ENCODE results near the gene GOLGB1. TPM values are rescaled to one million over a fixed set of nuclear protein-coding genes. Genes with fewer than 3 reads are reported as not detected.

The GOLGB1 gene
- total RNA-seq, 1 donor from 2014 or later: 45.4 TPM

DNA sequence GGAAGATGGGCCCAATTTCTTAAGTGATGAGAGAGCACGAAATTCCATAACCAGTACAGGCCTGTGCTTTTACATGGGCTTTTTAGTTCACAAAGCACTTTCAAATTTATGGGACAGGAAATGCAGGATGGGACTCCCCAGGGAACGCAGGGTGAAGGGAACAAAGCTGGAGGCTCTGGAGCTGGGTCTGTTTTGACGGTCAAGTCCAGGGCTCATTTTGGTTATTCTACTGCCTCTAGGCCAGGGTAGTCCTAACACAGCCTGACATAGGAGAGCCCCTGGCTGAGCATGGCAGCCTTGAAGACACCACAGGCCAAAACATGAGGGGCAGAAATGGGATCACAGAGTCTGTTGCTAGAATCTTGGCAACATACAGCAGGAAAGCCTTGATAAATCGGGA, 122.3 kb downstream of the GOLGB1 start:
- no peaks in the 10 kb centered on the region for H3K27me3 ChIP-seq
- no peaks in the 10 kb centered on the region for H3K36me3 ChIP-seq
- H3K27ac ChIP-seq: no peak overlapping the region
- intact Hi-C loops (cut with DNase I): no loop called here
- H3K4me1 ChIP-seq: no peaks in the 10 kb centered on the region
- H3K4me3 ChIP-seq: no peak overlapping the region
- H3K9me3 ChIP-seq: no peaks in the 10 kb centered on the region
- DNase-seq (ENCODE audit: extremely low spot score in 2 of 2): peak in 1 of 2 donors; percentile 60
- TF ChIP-seq, protein P1, sequence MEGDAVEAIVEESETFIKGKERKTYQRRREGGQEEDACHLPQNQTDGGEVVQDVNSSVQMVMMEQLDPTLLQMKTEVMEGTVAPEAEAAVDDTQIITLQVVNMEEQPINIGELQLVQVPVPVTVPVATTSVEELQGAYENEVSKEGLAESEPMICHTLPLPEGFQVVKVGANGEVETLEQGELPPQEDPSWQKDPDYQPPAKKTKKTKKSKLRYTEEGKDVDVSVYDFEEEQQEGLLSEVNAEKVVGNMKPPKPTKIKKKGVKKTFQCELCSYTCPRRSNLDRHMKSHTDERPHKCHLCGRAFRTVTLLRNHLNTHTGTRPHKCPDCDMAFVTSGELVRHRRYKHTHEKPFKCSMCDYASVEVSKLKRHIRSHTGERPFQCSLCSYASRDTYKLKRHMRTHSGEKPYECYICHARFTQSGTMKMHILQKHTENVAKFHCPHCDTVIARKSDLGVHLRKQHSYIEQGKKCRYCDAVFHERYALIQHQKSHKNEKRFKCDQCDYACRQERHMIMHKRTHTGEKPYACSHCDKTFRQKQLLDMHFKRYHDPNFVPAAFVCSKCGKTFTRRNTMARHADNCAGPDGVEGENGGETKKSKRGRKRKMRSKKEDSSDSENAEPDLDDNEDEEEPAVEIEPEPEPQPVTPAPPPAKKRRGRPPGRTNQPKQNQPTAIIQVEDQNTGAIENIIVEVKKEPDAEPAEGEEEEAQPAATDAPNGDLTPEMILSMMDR (IDR thresholded peaks at IDR 0.05): no peak
- TF ChIP-seq POLR2AphosphoS5 (IDR thresholded peaks at IDR 0.05; ENCODE audit: insufficient read depth in 1 of 2, low read depth in 1 of 2) (no peak), POLR2A (IDR thresholded peaks at IDR 0.05) (no peak)

DNA sequence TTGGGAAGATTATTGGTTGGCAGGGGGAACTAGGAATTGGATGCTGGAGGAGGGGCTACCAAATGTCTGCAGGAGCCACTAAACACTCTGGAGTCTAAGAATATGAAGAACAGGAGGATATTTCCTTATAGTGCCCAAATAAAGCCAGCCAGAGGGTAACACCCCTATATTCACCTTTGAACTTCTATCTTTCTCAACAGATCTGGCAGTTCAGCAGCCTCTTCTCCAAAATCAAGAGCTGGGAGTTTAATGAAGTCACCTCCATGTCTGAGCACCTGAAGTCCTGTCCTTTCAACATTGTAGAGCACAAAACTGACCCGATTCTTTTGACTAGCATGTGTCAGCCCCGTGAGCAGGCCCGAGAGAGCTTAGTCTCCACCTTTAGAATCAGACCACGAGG, 123.0 kb downstream of the GOLGB1 start:
- peak in 1 of 2 donors; percentile 16 for DNase-seq (ENCODE audit: extremely low spot score in 2 of 2)
- no peaks in the 10 kb centered on the region for H3K4me1 ChIP-seq
- intact Hi-C loops (cut with DNase I): no loop called here
- no peaks in the 10 kb centered on the region for H3K27me3 ChIP-seq
- H3K4me3 ChIP-seq: no peak overlapping the region
- H3K36me3 ChIP-seq: no peaks in the 10 kb centered on the region
- no peaks in the 10 kb centered on the region for H3K9me3 ChIP-seq
- no peak overlapping the region for H3K27ac ChIP-seq
- TF ChIP-seq POLR2A (IDR thresholded peaks at IDR 0.05): no peak
- TF ChIP-seq, protein P1 (IDR thresholded peaks at IDR 0.05): no peak

DNA sequence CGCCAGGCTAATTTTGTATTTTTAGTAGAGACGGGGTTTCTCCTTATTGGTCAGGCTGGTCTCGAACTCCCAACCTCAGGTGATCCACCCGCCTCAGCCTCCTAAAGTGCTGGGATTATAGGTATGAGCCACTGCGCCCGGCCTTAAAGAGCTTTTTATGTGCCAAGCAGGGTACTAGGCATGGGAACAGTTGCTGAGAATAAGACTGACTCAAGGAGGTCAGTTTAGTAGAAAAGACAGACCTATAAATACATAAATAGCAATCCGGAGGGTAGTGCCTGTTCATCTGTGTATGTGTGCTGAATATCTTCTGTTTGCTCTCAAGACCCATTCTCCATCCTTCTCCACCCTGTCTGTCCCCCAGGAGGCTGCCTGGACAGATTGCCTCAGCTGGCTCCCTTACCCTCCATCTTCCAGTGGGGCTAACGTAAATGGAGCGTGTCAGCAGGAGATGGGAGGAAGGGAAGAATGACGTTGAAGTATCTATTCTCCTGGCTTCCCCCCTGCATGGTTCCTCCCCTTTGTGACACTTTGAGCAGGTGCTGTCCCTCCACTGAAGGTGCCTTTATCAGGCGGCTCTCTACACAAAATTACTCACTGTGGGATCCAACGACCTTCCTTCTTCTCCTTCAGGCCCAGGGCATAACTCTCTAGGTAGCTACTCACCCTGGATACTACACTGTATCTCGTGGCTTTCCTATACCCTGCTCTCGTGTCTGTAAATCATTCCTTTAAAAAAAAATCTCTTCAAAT, 125.2 kb downstream of the GOLGB1 start:
- intact Hi-C loops (cut with DNase I): no loop called here
- Histone ChIP-seq H3K9me3 (no peaks in the 10 kb centered on the region), H3K4me3 (no peak overlapping the region), H3K27ac (no peak overlapping the region), H3K36me3 (no peaks in the 10 kb centered on the region), H3K4me1 (no peaks in the 10 kb centered on the region), H3K27me3 (no peaks in the 10 kb centered on the region)
- DNase-seq (ENCODE audit: extremely low spot score in 2 of 2): no peak
- TF ChIP-seq POLR2A (IDR thresholded peaks at IDR 0.05) (no peak), POLR2AphosphoS5 (IDR thresholded peaks at IDR 0.05; ENCODE audit: insufficient read depth in 1 of 2, low read depth in 1 of 2) (no peak)
- TF ChIP-seq, protein P1 (IDR thresholded peaks at IDR 0.05): no peak

DNA sequence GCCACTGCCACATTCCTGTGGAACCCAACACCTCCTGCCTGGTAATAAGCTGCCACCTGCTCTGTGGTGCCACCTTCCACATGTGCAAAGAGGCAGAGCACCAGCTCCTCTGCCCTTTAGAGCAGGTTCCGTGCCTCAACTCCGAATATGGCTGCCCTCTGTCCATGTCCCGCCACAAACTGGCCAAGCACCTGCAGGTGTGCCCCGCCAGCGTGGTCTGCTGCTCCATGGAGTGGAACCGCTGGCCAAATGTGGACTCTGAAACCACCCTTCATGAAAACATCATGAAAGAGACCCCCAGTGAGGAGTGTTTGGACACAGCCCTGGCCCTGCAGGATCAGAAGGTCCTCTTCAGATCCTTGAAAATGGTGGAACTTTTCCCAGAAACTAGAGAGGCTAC, 128.1 kb downstream of the GOLGB1 start:
- no peak for DNase-seq (ENCODE audit: extremely low spot score in 2 of 2)
- Histone ChIP-seq H3K4me1 (no peaks in the 10 kb centered on the region), H3K9me3 (no peaks in the 10 kb centered on the region), H3K4me3 (no peak overlapping the region), H3K36me3 (no peaks in the 10 kb centered on the region), H3K27ac (no peak overlapping the region), H3K27me3 (no peaks in the 10 kb centered on the region)
- intact Hi-C loops (cut with DNase I): no loop called here
- TF ChIP-seq POLR2AphosphoS5 (IDR thresholded peaks at IDR 0.05; ENCODE audit: insufficient read depth in 1 of 2, low read depth in 1 of 2) (no peak), POLR2A (IDR thresholded peaks at IDR 0.05) (no peak)
- TF ChIP-seq, protein P1 (IDR thresholded peaks at IDR 0.05): no peak

DNA sequence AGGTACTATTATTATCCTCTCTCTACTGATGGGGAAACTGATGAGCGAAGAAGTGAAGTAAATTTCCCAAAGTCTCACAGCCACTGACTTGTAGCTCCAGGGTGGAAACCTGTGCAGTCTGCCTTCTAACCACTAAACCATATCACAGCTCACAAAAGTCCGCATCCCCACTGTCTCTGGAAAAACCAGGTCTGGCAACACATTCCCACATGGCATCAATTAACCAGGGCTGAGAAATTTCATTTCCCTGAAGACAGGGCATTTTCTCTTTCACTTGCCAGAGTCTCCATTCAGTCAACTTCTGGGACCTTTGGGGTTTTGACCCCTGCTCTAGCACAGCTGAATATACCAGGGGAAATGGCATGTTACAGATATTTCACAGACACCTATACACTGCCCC, 129.8 kb downstream of the GOLGB1 start:
- Histone ChIP-seq H3K4me1 (no peaks in the 10 kb centered on the region), H3K9me3 (no peaks in the 10 kb centered on the region), H3K36me3 (no peaks in the 10 kb centered on the region), H3K27me3 (no peaks in the 10 kb centered on the region), H3K4me3 (no peak overlapping the region), H3K27ac (no peak overlapping the region)
- TF ChIP-seq POLR2A (IDR thresholded peaks at IDR 0.05) (no peak), POLR2AphosphoS5 (IDR thresholded peaks at IDR 0.05; ENCODE audit: insufficient read depth in 1 of 2, low read depth in 1 of 2) (no peak)
- TF ChIP-seq, protein P1 (IDR thresholded peaks at IDR 0.05): no peak
- intact Hi-C loops (cut with DNase I): no loop called here
- DNase-seq (ENCODE audit: extremely low spot score in 2 of 2): no peak
